ENCODE measurements around the gene TSBP1. TPM values are rescaled to one million over a fixed set of nuclear protein-coding genes. Genes with fewer than 3 reads are reported as not detected.
A peak's percentile ranks its signal among the peaks of the same experiment; 100 is the strongest.

Gene TSBP1
- total and polyA plus RNA-seq, 9 of the 15 experiments (the other 6 are each of a cell fraction or from before 2014, with no cell fraction given) = not detected

DNA sequence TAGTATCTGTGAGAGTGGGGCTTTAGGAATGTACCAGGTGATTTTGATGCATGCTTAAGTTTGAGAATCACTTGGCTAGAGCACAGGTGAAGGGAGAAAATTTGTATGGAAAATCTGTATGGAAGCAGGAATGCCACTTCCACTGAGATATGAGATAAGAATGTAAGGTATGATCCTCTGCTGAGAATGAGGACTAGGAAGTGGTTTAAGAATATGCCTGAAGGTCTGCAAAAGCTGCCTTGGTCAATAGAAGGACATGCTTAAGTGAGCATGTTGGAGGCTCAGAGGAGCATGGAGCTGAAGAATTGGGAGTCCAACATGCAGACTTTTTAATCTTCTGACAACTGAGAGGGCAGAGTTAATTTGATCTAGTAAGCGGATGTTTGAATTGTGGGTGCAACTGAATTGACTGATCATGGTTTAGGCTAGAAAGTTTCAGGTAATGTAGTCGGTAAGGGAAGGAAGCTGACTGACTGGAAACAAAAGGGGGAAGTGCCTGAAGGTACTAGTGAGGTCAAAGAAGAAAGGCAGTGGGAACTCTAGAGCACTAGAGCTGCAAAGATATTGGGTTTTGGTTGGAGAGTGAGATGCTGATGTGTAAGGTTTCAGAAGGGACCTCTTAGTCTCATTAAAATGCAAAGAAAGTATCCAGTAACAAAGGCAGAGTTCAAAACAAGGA lies 119.2 kb downstream of the TSBP1 start:
- no peak overlapping the region for H3K4me3 ChIP-seq
- no peaks in the 10 kb centered on the region; a peak in 2 of 5 replicates for H3K27me3 ChIP-seq (ENCODE audit: control insufficient read depth in 2 of 2, insufficient read depth in 2 of 2, low read length in 2 of 2)
- no peaks in the 10 kb centered on the region for H3K9me1 ChIP-seq (ENCODE audit: control insufficient read depth, insufficient read depth, low read length)
- CTCF ChIA-PET (ENCODE audit: low intra/inter-chr PET ratio) = no interaction called here
- H3K9ac ChIP-seq (ENCODE audit: insufficient read depth in 1 of 2, low read depth in 2 of 2, low read length in 2 of 2) = no peak overlapping the region
- 0 out of 2 replicates have a peak, but pooled peaks cover 4% of the 10 kb centered on the region for H3K9me3 ChIP-seq (replicated peaks; ENCODE audit: control insufficient read depth, insufficient read depth, low read depth, low read length)
- no peak for DNase-seq (ENCODE audit: extremely low read depth in 1 of 4, low spot score in 3 of 4)
- ATAC-seq = no peak
- H4K20me1 ChIP-seq (replicated peaks; ENCODE audit: control insufficient read depth, insufficient read depth, low read length) = no peaks in the 10 kb centered on the region
- H3K79me2 ChIP-seq (ENCODE audit: control insufficient read depth, insufficient read depth, low read length) = no peaks in the 10 kb centered on the region
- intact Hi-C loops (cut with micrococcal nuclease) (no loop called here), in situ Hi-C loops (cut with MboI) (no loop called here)
- 0% methylated on average over 2 of the region's 2 CpGs for WGBS (ENCODE audit: insufficient coverage, low coverage, missing lambda C conversion rate)
- no peak for TF ChIP-seq ATF7 (IDR thresholded peaks at IDR 0.05)
- TF ChIP-seq ZNF134 (CRISPR knock-in tag; conservative IDR thresholded peaks at IDR 0.05) = no peak
- no peak for TF ChIP-seq CBX2 (IDR thresholded peaks at IDR 0.05; ENCODE audit: insufficient read depth, low read length, poor library complexity, severe bottlenecking)
- peak; percentile 81; the same call in 1 of the 2 replicates for TF ChIP-seq SPI1 (IDR thresholded peaks at IDR 0.05; ENCODE audit: borderline replicate concordance, low read depth, low read length)
- TF ChIP-seq ZNF41 (CRISPR knock-in tag; conservative IDR thresholded peaks at IDR 0.05) = no peak
- no peak for TF ChIP-seq MEF2A (IDR thresholded peaks at IDR 0.05; ENCODE audit: control insufficient read depth, low read depth, low read length)
- no peak for TF ChIP-seq SIRT6 (IDR thresholded peaks at IDR 0.05; ENCODE audit: low read depth, low read length)
- no peak for TF ChIP-seq MECOM (CRISPR knock-in tag; IDR thresholded peaks at IDR 0.05)
- TF ChIP-seq MAFK (IDR thresholded peaks at IDR 0.05; ENCODE audit: low read length) = no peak
- POLR2A ChIA-PET = interaction anchor here (0.6 to 1.4 kb wide), 3 partner anchors 11 to 452 kb away, joined by 3 read pairs; no protein-coding TSS in a partner anchor
- H2AFZ ChIP-seq (ENCODE audit: low read depth, low read length) = no peak overlapping the region
- no TSS peak for BruUV-seq (replicated peaks)
- FAIRE-seq = no peak
- no peak overlapping the region for H3K4me2 ChIP-seq (ENCODE audit: insufficient read depth, low read length)
- no peaks in the 10 kb centered on the region for H3K36me3 ChIP-seq (ENCODE audit: control insufficient read depth, insufficient read depth, low read length)
- peaks cover 6 to 10% of the 10 kb centered on the region in 2 experiments; a peak in 4 of 5 replicates for H3K4me1 ChIP-seq (replicated peaks in 1 of 2; ENCODE audit: control insufficient read depth in 2 of 2, insufficient read depth in 2 of 2, low read length in 2 of 2)
- H3K27ac ChIP-seq (ENCODE audit: extremely low read depth, low read depth, low read length) = no peak overlapping the region

Data from K562 (cell line).